ENCODE measurements around the gene RBP3. TPM values are rescaled to one million over a fixed set of nuclear protein-coding genes. Genes with fewer than 3 reads are reported as not detected.

RBP3 gene
- total and polyA plus RNA-seq, 8 donors: not detected

DNA sequence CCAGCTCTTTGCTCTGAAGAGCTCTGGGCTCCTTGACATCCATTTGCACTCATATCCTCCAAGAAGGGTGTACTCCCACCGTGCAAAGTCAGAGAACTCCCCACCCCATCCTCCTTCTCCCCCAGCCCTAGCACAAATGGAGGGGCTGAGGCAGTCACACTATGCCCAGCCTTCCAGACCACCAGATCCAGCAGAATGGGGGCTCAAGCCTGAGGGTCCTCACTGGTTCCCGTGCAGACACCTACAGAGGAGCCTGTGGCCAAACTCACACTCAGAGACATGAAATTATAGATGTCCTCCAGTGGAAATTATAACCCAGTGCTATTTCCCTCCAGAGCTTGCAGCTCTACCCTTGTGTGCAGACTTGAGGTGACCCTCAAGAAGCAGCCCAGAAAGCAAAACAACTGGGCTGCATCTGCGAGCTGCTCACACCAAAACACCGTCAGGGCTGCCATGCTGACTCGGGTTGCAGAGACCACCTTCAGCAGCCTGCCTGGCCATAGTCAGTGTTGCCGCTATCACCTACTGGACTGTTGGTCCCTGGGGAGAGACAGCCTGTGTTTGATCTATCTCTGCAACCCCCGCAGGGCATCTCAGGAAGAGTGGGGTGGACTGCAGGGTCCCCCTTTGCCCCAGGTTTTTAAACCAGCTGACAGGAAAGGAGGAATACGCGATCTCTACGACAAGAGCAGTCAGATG, 28.5 kb downstream of the RBP3 start:
- Histone ChIP-seq H3K9me3 (no peaks in the 10 kb centered on the region), H3K4me3 (no peak overlapping the region), H3K4me1 (peaks cover 16 to 38% (median 26%) of the 10 kb centered on the region in 4 donors), H3K27ac (no peak overlapping the region), H3K27me3 (peaks cover 0 to 23% (median 0%) of the 10 kb centered on the region in 3 donors), H3K36me3 (no peaks in the 10 kb centered on the region)
- 79 to 88% (median 81%) methylated on average over 10 of the region's 10 CpGs for WGBS, 5 donors
- intact Hi-C loops (cut with DNase I; ENCODE audit: low total_unique reads): no loop called here
- peak in 1 of 2 donors; percentile 19 for DNase-seq
- TF ChIP-seq POLR2A (IDR thresholded peaks at IDR 0.05) (no peak), POLR2AphosphoS5 (IDR thresholded peaks at IDR 0.05) (no peak), EP300 (IDR thresholded peaks at IDR 0.05) (no peak), CTCF (IDR thresholded peaks at IDR 0.05) (no peak)

DNA sequence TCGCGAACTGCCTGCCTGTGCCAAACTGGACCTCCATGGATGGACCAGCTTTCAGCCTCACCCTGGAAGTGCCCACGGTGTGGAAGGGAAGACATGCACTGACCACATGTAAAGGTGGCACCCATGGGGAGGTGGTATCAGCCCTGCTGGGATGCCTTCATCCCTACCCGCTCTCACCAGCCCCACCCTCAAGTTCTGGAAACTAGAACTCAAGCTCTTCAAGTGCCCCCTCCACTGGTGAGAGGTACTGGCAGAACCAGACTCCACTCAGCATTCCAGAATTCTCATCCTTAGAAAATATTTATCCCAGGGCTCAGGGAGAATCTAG, 30.0 kb downstream of the RBP3 start:
- Histone ChIP-seq H3K27ac (no peak overlapping the region), H3K4me1 (peaks cover 16 to 40% (median 28%) of the 10 kb centered on the region in 4 donors), H3K27me3 (peaks cover 0 to 23% (median 0%) of the 10 kb centered on the region in 3 donors), H3K4me3 (no peak overlapping the region), H3K36me3 (no peaks in the 10 kb centered on the region), H3K9me3 (no peaks in the 10 kb centered on the region)
- intact Hi-C loops (cut with DNase I; ENCODE audit: low total_unique reads): no loop called here
- TF ChIP-seq POLR2AphosphoS5 (IDR thresholded peaks at IDR 0.05) (no peak), EP300 (IDR thresholded peaks at IDR 0.05) (no peak), POLR2A (IDR thresholded peaks at IDR 0.05) (no peak)
- WGBS, 5 donors: 80 to 91% (median 83%) methylated on average over 4 of the region's 4 CpGs
- peak in 1 of 2 donors; percentile 20 for DNase-seq

GRCh38 chr10:47378606-47379444, 30.7 kb downstream of the RBP3 start:
- intact Hi-C loops (cut with DNase I; ENCODE audit: low total_unique reads): no loop called here
- DNase-seq: no peak

GRCh38 chr10:47379445-47379785, 31.3 kb downstream of the RBP3 start:
- 66 to 87% (median 82%) methylated on average over 6 to 7 of the region's 7 CpGs for WGBS, 5 donors
- H3K27ac ChIP-seq: no peak overlapping the region
- H3K9me3 ChIP-seq: no peaks in the 10 kb centered on the region
- H3K4me3 ChIP-seq: no peak overlapping the region
- peaks cover 20 to 47% (median 34%) of the 10 kb centered on the region in 4 donors for H3K4me1 ChIP-seq
- intact Hi-C loops (cut with DNase I; ENCODE audit: low total_unique reads): no loop called here
- H3K36me3 ChIP-seq: no peaks in the 10 kb centered on the region
- peak in 1 of 2 donors; percentile 20 for DNase-seq
- TF ChIP-seq CTCF (IDR thresholded peaks at IDR 0.05): no peak
- no peak for TF ChIP-seq POLR2A (IDR thresholded peaks at IDR 0.05)
- peaks cover 0 to 23% (median 0%) of the 10 kb centered on the region in 3 donors for H3K27me3 ChIP-seq

More at GRCh38 chr10:47378606-47379444, 30.7 kb downstream of the RBP3 start:
- no peak overlapping the region for H3K27ac ChIP-seq
- no peak for TF ChIP-seq POLR2AphosphoS5 (IDR thresholded peaks at IDR 0.05)
- no peak for TF ChIP-seq EP300 (IDR thresholded peaks at IDR 0.05)
- no peaks in the 10 kb centered on the region for H3K36me3 ChIP-seq
- whole genome bisulfite sequencing, 5 donors: 85 to 90% (median 87%) methylated on average over 15 of the region's 15 CpGs
- H3K4me3 ChIP-seq: no peak overlapping the region
- H3K9me3 ChIP-seq: no peaks in the 10 kb centered on the region
- H3K27me3 ChIP-seq: peaks cover 0 to 23% (median 0%) of the 10 kb centered on the region in 3 donors
- H3K4me1 ChIP-seq: peaks cover 17 to 46% (median 32%) of the 10 kb centered on the region in 4 donors

DNA sequence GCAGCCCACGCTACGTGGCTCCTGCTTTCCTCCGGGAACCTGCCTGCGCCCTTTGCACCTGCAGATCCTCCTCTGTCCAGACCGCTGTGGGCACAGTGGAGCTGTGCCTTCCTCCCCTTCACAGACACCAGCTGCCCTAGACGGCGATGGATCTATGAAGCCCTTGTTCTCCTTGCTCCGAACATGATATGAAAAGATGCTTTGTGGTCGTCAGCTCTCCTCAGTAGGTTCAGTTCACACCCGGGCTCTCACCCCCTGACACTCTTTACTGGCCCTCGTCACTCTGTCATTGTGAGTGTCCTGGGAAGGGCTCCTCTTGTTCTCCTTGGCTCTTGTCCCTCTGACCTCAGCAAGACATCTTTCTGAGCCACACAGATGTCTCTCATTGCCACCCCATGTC, 31.7 kb downstream of the RBP3 start:
- no peak overlapping the region for H3K27ac ChIP-seq

More for the DNA sequence above, 31.7 kb downstream of the RBP3 start:
- peak in 1 of 2 donors; percentile 22 for DNase-seq
- H3K4me3 ChIP-seq: no peak overlapping the region
- TF ChIP-seq POLR2AphosphoS5 (IDR thresholded peaks at IDR 0.05): no peak
- no peak for TF ChIP-seq CTCF (IDR thresholded peaks at IDR 0.05)
- no peak for TF ChIP-seq POLR2A (IDR thresholded peaks at IDR 0.05)
- TF ChIP-seq EP300 (IDR thresholded peaks at IDR 0.05): no peak
- H3K4me1 ChIP-seq: peaks cover 22 to 44% (median 33%) of the 10 kb centered on the region in 4 donors
- 67 to 93% (median 69%) methylated on average over 10 to 11 of the region's 11 CpGs for WGBS, 5 donors
- intact Hi-C loops (cut with DNase I; ENCODE audit: low total_unique reads): loop anchor here (5.0 kb wide), 1 partner anchor 1098 kb away; no protein-coding TSS in a partner anchor
- H3K9me3 ChIP-seq: no peaks in the 10 kb centered on the region
- H3K27me3 ChIP-seq: peaks cover 0 to 23% (median 0%) of the 10 kb centered on the region in 3 donors
- H3K36me3 ChIP-seq: no peaks in the 10 kb centered on the region

Measured in stomach (tissue), 9 donors.